Posterior vena cava (tissue), 2 donors: ENCODE results near the gene ZNF578. TPM values are rescaled to one million over a fixed set of nuclear protein-coding genes. Genes with fewer than 3 reads are reported as not detected.
"Not testable (repeated sequence)": the region's sequence is repeated elsewhere in the genome, so short reads cannot be mapped to it uniquely, and the experiment has no call there.

Source experiments
- DNase-seq: peaks from one replicate; pipeline ENCODE4 v3.0.0-alpha.2; 2020; ENCODE audit warnings: low spot score
- intact Hi-C, 2 donors: fragments of 100-400 bp; cut with DNase I; formaldehyde crosslinking; loops; one replicate each; pipeline versions ENCODE4 v1.14.1 to v1.14.2; 2022 to 2023
- total RNA-seq, 2 donors: library from RNA; stranded (reverse); fragmentation: NEBNext Ultra II Directional; extraction: Animal tissue kit (Norgen Biotek cat#: 25700); gene quantifications; one replicate each; pipeline ENCODE4 v1.2.1, GENCODE V29; 2021
- donor health status: DM: yes; HTN: yes; CAD: no.
- donor health status: DM: yes; HTN: yes; CAD: no.

ZNF578 gene
- total RNA-seq, 2 donors from 2014 or later = 3.1 to 3.7 TPM

DNA sequence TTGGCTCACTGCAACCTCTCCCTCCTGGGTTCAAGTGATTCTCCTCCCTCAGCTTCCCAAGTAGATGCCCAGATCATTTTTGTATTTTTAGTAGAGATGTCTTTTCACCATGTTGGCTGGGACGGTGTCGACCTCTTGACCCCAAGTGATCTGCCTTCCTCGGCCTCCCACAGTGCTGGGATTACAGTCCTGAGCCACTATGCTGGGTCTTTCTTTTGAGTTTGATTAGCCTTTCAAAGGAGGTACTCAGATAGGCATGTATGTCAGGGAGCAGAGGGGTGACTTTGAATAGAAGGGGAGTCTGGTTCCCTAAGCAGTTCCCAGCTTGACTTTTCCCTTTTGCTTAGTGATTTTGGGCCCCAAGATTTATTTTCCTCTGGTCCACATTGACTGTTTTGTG, 47.1 kb downstream of the ZNF578 start:
- intact Hi-C loops, DNase-seq: not testable (repeated sequence)

GRCh38 chr19:52500991-52501390, 47.6 kb downstream of the ZNF578 start:
- intact Hi-C loops, DNase-seq: not testable (repeated sequence)

DNA sequence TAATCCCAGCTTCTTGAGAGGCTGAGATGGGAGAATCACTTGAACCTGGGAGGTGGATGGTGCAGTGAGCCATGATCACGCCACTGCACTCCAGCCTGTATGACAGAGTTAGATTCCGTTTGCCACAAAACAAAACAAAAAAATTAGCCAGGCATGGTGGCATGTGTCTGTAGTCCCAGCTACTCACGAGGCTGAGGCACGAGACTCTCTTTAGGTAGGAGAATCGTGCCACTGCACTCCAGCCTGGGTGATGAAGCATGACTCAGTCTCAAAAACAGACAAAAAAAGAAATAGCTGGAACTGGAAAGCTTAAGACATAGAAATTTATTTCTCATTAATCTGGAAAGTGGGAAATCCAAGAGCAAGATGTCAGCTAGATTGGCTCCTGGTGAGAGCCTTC, 53.9 kb downstream of the ZNF578 start:
- intact Hi-C loops = no loop called here
- no peak for DNase-seq

GRCh38 chr19:52516191-52516590, 62.8 kb downstream of the ZNF578 start:
- intact Hi-C loops = no loop called here
- DNase-seq = no peak

- DNase-seq = no peak
- intact Hi-C loops = no loop called here
Observed at GRCh38 chr19:52518646-52519045, 65.3 kb downstream of the ZNF578 start.

DNA sequence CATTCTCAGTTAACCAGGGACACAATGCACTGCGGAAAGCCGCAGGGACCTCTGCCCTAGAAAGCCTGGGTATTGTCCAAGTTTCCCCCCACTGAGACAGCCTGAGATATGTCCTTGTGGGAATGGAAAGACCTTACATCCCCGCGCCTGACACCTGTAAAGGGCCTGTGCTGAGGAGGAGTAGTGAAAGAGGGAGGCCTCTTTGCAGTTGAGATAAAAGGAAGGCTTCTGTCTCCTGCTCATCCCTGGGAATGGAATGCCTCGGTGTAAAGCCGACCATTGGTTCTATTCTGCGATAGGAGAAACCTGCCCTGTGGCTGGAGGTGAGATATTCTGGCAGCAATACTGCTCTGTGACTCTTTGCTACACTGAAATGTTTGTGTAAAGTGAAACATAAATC, 65.8 kb downstream of the ZNF578 start:
- DNase-seq = peak; percentile 13
- intact Hi-C loops = not testable (repeated sequence)

- peak; percentile 1 for DNase-seq
- intact Hi-C loops = no loop called here
Observed at GRCh38 chr19:52520013-52520412, 66.7 kb downstream of the ZNF578 start.

- intact Hi-C loops = no loop called here
- no peak for DNase-seq
Observed at GRCh38 chr19:52522551-52522950, 69.2 kb downstream of the ZNF578 start.

GRCh38 chr19:52524086-52524485, 70.7 kb downstream of the ZNF578 start:
- intact Hi-C loops = no loop called here
- DNase-seq = no peak

GRCh38 chr19:52527134-52527955, 74.0 kb downstream of the ZNF578 start, which contains the start of gene ZNF808:
Gene ZNF808, plus strand, starts transcription at chr19:52527668. Its CDS starts 15,617 bp downstream, at chr19:52543285.
- intact Hi-C loops = no loop called here
- DNase-seq = peak; percentile 99

GRCh38 chr19:52527956-52528351, 74.6 kb downstream of the ZNF578 start:
- intact Hi-C loops = no loop called here
- peak; percentile 77 for DNase-seq

DNA sequence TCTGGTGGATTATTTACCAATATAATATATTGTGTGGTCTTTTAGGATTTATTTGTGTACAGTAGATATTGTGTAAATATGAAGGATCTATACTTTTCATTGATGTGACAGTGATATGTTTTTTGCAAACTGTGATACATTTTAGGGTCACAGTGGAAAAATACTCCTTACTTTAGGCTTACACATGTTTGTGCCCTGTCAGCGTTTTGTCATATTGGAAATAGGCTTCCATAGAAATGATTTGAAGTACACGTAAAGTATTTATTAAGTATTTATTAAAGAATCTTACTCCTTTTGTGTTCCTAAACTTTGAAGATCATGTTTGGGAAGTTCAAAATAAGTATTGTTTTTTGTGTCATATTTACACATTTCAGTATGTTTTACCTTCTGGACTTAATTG, 79.1 kb downstream of the ZNF578 start:
- intact Hi-C loops = no loop called here

GRCh38 chr19:52533901-52534300, 80.5 kb downstream of the ZNF578 start:
- peak; percentile 54 for DNase-seq
- intact Hi-C loops = no loop called here

More for the DNA sequence above, 79.1 kb downstream of the ZNF578 start:
- no peak for DNase-seq

DNA sequence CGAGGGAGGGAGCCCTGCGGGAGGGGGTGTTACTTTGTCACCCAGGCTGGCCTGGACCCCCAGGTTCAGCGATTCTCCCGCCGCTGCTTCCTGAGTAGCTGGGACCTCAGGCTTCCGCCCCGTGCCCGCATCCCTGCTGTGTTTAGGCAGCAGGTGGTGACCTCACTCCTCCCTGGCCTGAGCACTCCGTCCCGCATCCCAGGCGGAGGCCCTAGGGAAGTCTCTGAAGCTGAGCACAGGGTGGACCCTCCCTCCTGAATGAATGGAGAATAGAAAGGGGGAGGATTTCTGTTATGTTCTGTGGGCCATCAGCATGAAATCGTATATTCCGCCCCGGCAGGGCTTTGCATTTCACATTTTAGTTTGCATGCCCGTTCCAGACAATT, 82.0 kb downstream of the ZNF578 start:
- intact Hi-C loops = not testable (repeated sequence)
- peak; percentile 79 for DNase-seq

DNA sequence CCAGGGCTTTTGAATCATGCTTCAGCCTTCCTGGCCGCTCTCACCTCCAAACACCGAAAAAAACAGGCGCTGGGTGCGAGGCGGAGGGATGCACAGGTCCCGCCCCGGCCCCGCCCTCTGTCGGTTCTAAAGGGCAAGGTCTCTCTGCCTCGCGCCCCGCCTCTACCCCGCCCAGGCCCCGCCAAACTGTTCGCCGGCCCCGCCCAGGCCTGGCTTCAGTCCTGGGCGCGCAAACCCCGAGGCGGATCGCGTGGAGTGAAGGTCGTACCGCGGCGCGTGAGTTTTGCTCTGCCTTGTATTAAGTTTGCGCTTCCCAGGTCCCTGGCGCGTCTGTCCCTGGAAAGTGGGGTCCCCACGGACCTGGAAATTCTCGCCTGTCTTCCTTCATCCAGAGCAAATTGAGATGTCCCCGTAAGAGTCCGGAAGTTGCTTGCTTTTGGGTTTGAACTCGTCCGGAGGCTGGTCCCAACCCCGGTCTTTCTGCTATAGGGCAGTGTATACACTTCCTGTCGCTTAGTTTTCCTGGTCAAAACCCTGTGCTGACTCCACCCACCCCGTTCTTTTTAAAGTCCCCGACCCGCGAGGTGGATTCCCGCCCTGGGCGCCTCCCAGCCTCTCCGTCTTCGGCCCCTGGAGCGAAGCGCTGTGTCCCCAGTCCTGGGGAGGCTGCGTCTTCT, 82.6 kb downstream of the ZNF578 start:
- DNase-seq = peak; percentile 96
- intact Hi-C loops = no loop called here

DNA sequence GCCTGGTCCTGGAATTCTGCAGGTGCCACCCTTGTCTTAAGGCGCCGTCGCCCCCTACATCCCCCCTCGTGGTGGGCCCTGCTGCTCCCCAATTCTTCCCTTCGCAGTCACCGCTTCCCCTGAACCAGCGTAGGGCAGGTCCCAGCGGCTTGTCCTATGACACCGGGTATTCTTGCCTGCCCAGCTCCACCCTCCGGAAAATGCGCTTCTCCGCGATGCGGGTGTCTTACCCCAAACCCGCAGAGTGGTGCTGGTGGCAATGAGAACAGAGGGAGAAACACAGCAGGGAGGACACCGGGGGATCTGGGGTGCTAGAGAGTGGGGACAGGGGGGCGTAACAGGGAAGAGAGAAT, 83.1 kb downstream of the ZNF578 start:
- intact Hi-C loops = no loop called here
- peak; percentile 79 for DNase-seq

DNA sequence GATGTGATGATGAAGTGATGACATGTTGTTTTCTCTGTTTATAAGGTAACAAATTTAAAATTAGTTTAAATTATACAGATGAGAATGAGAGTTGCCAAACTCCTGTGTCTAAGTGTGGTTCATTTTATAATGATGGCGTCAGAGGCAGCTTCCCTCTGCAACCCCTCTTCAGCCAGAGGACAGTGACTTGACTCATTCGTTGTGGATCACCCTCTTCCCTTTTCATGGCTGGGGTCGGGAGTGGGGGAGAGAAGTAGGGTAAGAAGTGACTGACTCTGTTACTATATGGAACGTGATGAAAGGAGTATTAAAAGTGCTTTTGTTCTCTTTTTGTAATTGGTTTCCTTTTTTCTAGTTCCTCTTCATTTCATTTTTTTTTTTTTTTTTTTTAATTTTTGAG, 85.5 kb downstream of the ZNF578 start:
- intact Hi-C loops, DNase-seq: not testable (repeated sequence)

GRCh38 chr19:52541176-52541575, 87.8 kb downstream of the ZNF578 start:
- DNase-seq, intact Hi-C loops: not testable (repeated sequence)

- DNase-seq = no peak
- intact Hi-C loops = no loop called here
Observed at GRCh38 chr19:52541608-52542007, 88.3 kb downstream of the ZNF578 start.

DNA sequence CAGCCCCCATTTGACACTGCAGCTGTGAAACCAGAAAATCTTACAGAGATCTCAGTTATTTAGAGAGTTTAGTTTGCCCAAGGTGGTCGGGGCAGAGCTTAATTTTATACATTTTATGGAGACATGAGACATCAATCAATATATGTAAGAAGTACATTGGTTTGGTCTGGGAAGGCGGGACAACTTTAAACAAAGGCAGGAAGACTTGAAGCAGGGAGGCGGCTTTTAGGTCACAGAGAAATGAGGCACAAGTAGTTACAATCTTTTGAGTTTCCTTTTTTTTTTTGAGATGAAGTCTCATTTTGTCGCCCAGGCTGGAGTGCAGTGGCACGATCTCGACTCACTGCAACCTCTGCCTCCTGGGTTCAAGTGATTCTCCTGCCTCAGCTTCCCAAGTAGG, 89.2 kb downstream of the ZNF578 start:
- intact Hi-C loops, DNase-seq: not testable (repeated sequence)
